HG03175 (cell line): ENCODE data around the gene EIF4E2.

Source experiments
- ATAC-seq: cut with Tn5 transposase; IDR thresholded peaks from one replicate; pipeline ENCODE4 v1.9.1; 2021; ENCODE audit warnings: mild to moderate bottlenecking, moderate library complexity; ENCODE audit not compliant: unreplicated experiment

EIF4E2 gene

GRCh38 chr2:232588680-232589585 lies 38.4 kb downstream of the EIF4E2 start:
- no peak for ATAC-seq

- no peak for ATAC-seq
Measured at GRCh38 chr2:232592772-232593395, 42.4 kb downstream of the EIF4E2 start.

DNA sequence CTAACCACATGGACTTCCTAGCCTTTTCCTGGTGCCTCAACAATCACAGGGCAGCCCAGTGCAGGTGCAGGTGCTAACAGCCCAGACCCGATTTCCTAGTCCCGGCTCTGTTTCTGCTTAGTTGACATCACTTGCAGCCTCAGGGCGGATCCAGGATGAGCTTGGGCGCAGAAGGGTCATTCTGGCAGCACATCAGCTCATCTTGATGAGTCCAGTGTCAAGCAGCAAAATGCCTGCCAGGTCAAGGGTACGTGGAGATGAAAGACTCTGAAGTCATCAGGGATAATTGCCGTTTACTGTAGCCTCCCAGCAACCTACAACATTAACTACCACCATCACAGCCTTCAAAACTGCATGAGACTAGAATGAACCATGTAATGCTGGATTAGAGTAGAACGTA lies 43.5 kb downstream of the EIF4E2 start:
- no peak for ATAC-seq

DNA sequence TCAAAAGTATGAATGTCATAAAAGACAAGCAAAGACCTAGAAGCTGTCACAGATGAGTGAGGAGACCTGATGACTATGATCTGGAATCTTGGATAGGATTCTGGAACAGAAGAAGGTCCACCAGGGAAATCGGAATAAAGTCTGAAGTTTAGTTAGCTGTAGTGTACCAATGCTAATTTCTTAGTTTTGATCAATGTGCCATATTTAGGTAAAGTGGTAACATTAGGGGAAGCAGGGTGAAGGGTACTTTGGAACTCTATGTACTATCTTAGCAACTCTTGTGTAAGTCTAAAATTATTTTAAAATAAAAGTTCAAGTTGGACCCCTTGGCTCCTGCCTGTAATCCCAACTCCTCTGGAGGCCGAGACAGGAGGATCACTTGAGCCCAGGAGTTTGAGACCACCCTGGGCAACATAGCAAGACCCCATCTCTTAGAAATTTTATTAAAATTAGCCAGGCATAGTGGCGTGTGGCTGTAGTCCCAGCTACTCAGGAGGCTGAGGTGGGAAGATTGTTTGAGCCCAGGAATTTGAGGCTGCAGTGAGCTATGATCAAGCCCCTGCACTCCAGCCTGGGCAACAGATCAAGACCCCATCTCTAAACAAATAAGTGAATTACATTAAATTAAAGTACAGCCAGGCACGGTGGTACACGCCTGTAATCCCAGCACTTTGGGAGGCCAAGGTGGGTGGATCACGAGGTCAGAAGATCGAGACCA lies 47.0 kb downstream of the EIF4E2 start:
- no peak for ATAC-seq

- ATAC-seq: no peak
Measured at GRCh38 chr2:232598293-232598692, 47.8 kb downstream of the EIF4E2 start.

DNA sequence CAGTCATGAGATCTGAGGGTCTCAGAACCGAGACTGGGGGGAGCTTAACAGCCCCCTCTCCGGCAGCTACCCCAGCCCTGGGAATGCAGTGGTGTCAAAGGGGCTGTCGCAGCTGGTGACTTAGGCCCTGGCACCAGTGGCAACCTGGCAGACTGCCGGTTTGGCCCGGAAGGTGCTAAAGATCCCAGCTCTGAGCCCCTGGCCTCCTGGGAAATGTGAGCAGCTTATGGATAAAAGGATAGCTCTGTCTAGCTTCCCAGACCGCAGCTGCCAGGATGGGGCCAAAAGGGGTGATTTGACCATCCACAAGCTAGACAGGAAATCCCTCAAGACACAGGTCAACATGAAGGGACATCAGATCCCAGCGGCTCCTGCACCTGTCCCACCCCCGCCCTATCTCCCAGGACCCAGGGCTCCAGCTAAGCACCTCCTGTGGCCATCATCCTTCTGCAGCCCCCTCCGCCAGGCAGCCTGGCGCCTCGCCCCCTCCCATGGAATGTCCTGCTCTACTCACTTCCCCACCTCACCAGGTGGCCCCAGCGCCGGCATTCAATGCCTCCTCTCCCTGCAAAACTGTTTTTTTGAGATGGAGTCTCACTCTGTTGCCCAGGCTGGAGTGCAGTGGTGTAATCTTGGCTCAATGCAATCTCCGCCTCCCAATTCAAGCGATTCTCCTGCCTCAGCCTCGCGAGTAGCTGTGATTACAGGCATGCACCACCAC lies 49.7 kb downstream of the EIF4E2 start:
- no peak for ATAC-seq

DNA sequence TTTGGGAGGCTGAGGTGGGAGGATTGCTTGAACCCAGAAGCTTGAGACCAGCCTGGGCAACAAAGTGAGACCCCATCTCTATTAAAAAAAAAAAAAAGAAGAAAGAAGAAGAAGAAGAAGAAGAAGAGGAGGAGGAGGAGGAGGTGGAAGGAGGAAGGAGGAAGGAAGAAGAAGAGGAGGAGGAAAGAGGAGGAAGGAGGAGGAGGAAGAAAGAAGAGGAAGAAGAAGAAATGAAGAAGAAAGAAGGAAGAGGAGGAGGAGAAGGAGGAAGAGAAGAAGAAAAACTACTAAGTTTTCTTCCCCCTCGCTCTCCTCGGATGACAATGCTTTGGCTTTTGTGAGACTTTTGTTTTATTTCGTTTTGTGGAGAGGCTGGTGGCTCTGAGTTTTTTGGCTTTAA lies 52.8 kb downstream of the EIF4E2 start:
- no peak for ATAC-seq

DNA sequence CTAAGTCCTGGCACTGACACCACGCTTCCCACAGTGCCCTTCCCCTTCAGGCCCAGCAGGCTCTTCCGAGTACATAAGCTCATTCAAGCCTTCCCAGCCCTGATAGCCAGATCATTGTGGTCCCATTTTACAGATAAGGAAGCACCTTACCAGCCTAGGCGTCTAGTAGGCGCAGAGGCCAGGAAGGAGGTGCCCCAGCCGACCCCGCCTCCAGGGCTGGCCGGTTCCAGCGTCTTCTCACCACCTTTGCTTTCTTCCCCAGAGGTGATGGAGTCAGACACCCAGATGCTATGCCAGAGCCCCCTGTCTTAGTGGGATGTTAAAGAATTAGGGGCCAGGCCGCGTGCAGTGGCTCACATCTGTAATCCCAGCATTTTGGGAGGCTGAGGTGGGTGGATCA lies 54.0 kb downstream of the EIF4E2 start:
- no peak for ATAC-seq

DNA sequence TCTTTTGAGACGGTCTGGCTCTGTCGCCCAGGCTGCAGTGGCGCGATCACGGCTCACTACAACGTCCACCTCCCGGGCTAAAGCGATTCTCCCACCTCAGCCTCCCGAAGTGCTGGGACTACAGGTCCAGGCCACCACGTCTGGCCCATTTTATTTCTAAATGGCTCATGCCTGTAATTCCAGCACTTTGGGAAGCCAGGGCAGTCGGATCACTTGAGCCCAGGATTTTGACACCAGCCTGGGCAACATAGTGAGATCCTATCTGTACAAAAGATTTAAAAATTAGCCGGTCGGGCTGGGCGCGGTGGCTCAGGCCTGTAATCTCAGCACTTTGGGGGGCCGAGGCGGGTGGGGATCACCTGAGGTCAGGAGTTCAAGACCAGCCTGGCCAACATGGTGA lies 56.5 kb downstream of the EIF4E2 start:
- no peak for ATAC-seq

DNA sequence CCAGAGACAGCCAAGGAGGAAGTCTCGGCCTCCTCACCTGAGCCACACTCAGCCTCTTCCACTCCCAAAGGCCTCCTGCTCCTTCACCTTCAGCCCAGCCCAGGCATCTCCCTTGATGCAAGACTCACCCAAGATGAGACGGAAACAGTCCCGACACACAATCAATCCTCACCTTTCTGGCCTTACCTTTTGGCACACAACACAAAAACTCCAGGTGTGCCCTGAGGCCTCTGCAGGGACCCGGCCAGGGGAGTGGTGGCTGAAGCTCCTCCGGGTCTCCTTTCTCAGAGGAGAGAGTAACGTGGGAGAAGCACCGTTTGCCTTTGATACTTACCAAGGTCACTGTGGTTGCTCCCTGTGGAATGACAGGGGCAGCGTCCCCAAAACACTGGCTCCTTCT lies 59.1 kb downstream of the EIF4E2 start:
- no peak for ATAC-seq

DNA sequence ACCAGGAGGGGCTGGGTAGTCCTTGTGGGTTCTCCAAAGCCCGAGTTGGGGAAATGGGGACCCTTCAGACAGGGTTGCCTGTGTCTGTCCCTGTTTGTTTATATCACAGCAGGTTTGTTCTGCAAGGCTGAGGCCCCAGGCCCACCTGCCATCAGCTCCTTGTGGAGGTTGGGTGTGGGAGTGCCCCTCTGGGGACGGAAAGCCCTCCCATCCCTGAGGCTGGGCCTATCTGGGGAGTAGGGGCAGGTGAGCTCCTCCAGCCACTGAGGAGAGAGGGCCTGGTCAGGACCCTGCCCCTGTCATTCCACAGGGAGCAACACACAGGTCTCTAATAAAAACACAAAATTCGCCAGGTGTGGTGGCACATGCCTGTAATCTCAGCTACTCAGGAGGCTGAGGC lies 59.6 kb downstream of the EIF4E2 start:
- no peak for ATAC-seq

- ATAC-seq: no peak
Measured at GRCh38 chr2:232611061-232611460, 60.6 kb downstream of the EIF4E2 start.

DNA sequence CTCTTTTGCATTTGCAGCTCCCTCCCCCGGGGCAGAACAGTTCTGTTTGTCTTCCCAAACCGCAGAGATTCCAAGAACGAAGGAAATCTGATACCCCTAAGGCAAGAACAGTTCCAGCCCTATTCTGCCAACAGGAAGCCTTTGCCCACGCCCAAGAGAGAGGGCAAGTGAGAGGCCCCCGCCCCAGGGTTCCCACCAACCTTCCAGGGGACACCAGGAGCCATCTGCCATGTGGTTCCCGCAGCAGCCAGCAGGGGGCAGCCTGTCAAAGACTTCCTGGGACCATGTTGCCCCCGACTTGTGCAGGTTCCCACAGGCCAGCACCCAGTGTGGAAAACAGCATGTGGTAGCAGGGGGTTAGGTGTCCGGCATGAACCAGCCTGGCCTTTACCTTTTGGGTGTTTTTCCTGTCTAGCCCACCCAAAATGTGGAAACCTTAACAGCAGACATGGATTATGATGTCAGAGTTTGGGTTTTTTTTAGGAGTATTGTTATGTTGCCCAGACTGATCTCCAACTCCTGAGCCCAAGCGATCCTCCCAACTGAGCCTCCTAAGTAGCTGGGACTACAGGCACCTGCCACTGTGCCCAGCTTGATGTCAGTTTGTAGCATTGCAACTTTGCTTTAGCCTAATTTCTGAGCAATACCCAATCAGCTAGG lies 61.2 kb downstream of the EIF4E2 start:
- no peak for ATAC-seq

- no peak for ATAC-seq
Measured at GRCh38 chr2:232613538-232614134, 63.1 kb downstream of the EIF4E2 start.

GRCh38 chr2:232615339-232615738 lies 64.8 kb downstream of the EIF4E2 start:
- ATAC-seq: no peak
